NT2/D1 (cell line): ENCODE results near the gene PPM1B.

ENCODE experiments used
- DNase-seq: peaks from one replicate; pipeline ENCODE4 v3.0.0-alpha.2; 2011; ENCODE audit warnings: low read depth, low spot score
- H3K27me3 ChIP-seq: 2 replicates; pipeline ENCODE4 v1.6.0; 2011; ENCODE audit warnings: mild to moderate bottlenecking; ENCODE audit not compliant: insufficient read length, insufficient read depth
- H3K36me3 ChIP-seq: 2 replicates; pipeline ENCODE4 v1.6.1; 2011; ENCODE audit warnings: mild to moderate bottlenecking, low read length, mixed read lengths; ENCODE audit not compliant: insufficient read depth, insufficient read length
- H3K4me1 ChIP-seq: 2 replicates; pipeline ENCODE4 v1.5.1; 2011; ENCODE audit not compliant: insufficient read depth, insufficient read length
- H3K4me3 ChIP-seq: 2 replicates; pipeline ENCODE4 v1.5.1; 2011; ENCODE audit warnings: low read depth; ENCODE audit not compliant: insufficient read length
- H3K9ac ChIP-seq: 2 replicates; pipeline ENCODE4 v1.6.0; 2011; ENCODE audit warnings: low read depth; ENCODE audit not compliant: insufficient read length
- H3K9me3 ChIP-seq: 2 replicates; pipeline ENCODE4 v1.5.1; 2011; ENCODE audit warnings: mild to moderate bottlenecking, low read length; ENCODE audit not compliant: insufficient read depth
- SUZ12 ChIP-seq: IDR thresholded peaks from 2 replicates; pipeline ENCODE4 v1.6.1; 2011; ENCODE audit not compliant: insufficient read length, insufficient read depth; ENCODE audit errors: extremely low read depth
- YY1 ChIP-seq: IDR thresholded peaks from 2 replicates; pipeline ENCODE4 v1.6.1; 2011; ENCODE audit not compliant: insufficient read length, insufficient read depth
- ZNF274 ChIP-seq: IDR thresholded peaks from 2 replicates; pipeline ENCODE4 v1.6.1; 2011; ENCODE audit warnings: mild to moderate bottlenecking, low read depth, low read length

Gene PPM1B

GRCh38 chr2:44163777-44164176 lies 4.9 kb upstream of the PPM1B start:
- H3K27me3 ChIP-seq: no peaks in the 10 kb centered on the region
- DNase-seq: no peak
- TF ChIP-seq SUZ12: no peak
- TF ChIP-seq YY1: no peak
- TF ChIP-seq ZNF274: no peak

GRCh38 chr2:44164617-44165016 lies 4.1 kb upstream of the PPM1B start:
- Histone ChIP-seq H3K9me3 (peaks cover 25% of the 10 kb centered on the region), H3K4me3 (no peak overlapping the region)

More at GRCh38 chr2:44163777-44164176, 4.9 kb upstream of the PPM1B start:
- Histone ChIP-seq H3K36me3 (no peaks in the 10 kb centered on the region), H3K4me3 (no peak overlapping the region), H3K4me1 (no peaks in the 10 kb centered on the region), H3K9me3 (peaks cover 25% of the 10 kb centered on the region), H3K9ac (no peak overlapping the region)

GRCh38 chr2:44166096-44166495 lies 2.6 kb upstream of the PPM1B start:
- no peak overlapping the region for H3K4me3 ChIP-seq
- H3K9me3 ChIP-seq: peaks cover 25% of the 10 kb centered on the region
- H3K27me3 ChIP-seq: no peaks in the 10 kb centered on the region
- H3K4me1 ChIP-seq: no peaks in the 10 kb centered on the region
- H3K36me3 ChIP-seq: no peaks in the 10 kb centered on the region
- H3K9ac ChIP-seq: no peak overlapping the region
- DNase-seq: no peak
- TF ChIP-seq SUZ12 (no peak), ZNF274 (no peak), YY1 (no peak)

More at GRCh38 chr2:44164617-44165016, 4.1 kb upstream of the PPM1B start:
- Histone ChIP-seq H3K36me3 (no peaks in the 10 kb centered on the region), H3K4me1 (no peaks in the 10 kb centered on the region), H3K27me3 (no peaks in the 10 kb centered on the region), H3K9ac (no peak overlapping the region)
- no peak for TF ChIP-seq ZNF274
- no peak for TF ChIP-seq SUZ12
- TF ChIP-seq YY1: no peak
- DNase-seq: no peak

GRCh38 chr2:44167311-44167907 lies 1.3 kb upstream of the PPM1B start:
- peaks cover 25% of the 10 kb centered on the region for H3K9me3 ChIP-seq
- no peaks in the 10 kb centered on the region for H3K27me3 ChIP-seq
- no peaks in the 10 kb centered on the region for H3K36me3 ChIP-seq
- no peaks in the 10 kb centered on the region for H3K4me1 ChIP-seq
- H3K9ac ChIP-seq: no peak overlapping the region
- TF ChIP-seq SUZ12: no peak
- no peak for TF ChIP-seq YY1
- no peak for TF ChIP-seq ZNF274
- DNase-seq: no peak
- peak overlapping the region; percentile 36 for H3K4me3 ChIP-seq

- no peaks in the 10 kb centered on the region for H3K4me1 ChIP-seq
- H3K4me3 ChIP-seq: peak overlapping the region; percentile 45
- H3K9ac ChIP-seq: no peak overlapping the region
- H3K27me3 ChIP-seq: no peaks in the 10 kb centered on the region
- TF ChIP-seq ZNF274: no peak
- TF ChIP-seq SUZ12: no peak
- TF ChIP-seq YY1: no peak
- peaks cover 25% of the 10 kb centered on the region for H3K9me3 ChIP-seq
- no peaks in the 10 kb centered on the region for H3K36me3 ChIP-seq
- DNase-seq: peak; percentile 95
Measured at GRCh38 chr2:44167908-44168680, 581 bp upstream of the PPM1B start.

- H3K36me3 ChIP-seq: no peaks in the 10 kb centered on the region
Measured at GRCh38 chr2:44169155-44169898, 652 bp downstream of the PPM1B start.

GRCh38 chr2:44170311-44170717 lies 1.6 kb downstream of the PPM1B start:
- peak overlapping the region; percentile 91 for H3K4me3 ChIP-seq
- no peak for DNase-seq
- peak overlapping the region; percentile 96 for H3K9ac ChIP-seq
- no peaks in the 10 kb centered on the region for H3K4me1 ChIP-seq
- H3K36me3 ChIP-seq: no peaks in the 10 kb centered on the region
- TF ChIP-seq SUZ12: no peak
- H3K27me3 ChIP-seq: no peaks in the 10 kb centered on the region
- H3K9me3 ChIP-seq: peaks cover 8% of the 10 kb centered on the region; the same call in 1 of the 2 replicates

More at GRCh38 chr2:44169155-44169898, 652 bp downstream of the PPM1B start:
- Histone ChIP-seq H3K27me3 (no peaks in the 10 kb centered on the region), H3K4me1 (no peaks in the 10 kb centered on the region), H3K9ac (peak overlapping the region; percentile 96), H3K4me3 (peak overlapping the region; percentile 91), H3K9me3 (peaks cover 18% of the 10 kb centered on the region)
- DNase-seq: no peak
- TF ChIP-seq SUZ12 (no peak), YY1 (no peak), ZNF274 (no peak)
